KBM-7 (cell line): Measurements from ENCODE around the gene SUSD3.

Source experiments
- DNase-seq: peaks from one replicate; pipeline ENCODE4 v3.0.0-alpha.2; 2015
- in situ Hi-C: fragments of 300-500 bp; cut with MboI; formaldehyde crosslinking; loops from 2 replicates; pipeline ENCODE4 v1.14.3; 2020; ENCODE audit warnings: low sequenced_read_pairs, low pct_unique_long_range_greater_than_20kb, mixed read lengths

Gene SUSD3

DNA sequence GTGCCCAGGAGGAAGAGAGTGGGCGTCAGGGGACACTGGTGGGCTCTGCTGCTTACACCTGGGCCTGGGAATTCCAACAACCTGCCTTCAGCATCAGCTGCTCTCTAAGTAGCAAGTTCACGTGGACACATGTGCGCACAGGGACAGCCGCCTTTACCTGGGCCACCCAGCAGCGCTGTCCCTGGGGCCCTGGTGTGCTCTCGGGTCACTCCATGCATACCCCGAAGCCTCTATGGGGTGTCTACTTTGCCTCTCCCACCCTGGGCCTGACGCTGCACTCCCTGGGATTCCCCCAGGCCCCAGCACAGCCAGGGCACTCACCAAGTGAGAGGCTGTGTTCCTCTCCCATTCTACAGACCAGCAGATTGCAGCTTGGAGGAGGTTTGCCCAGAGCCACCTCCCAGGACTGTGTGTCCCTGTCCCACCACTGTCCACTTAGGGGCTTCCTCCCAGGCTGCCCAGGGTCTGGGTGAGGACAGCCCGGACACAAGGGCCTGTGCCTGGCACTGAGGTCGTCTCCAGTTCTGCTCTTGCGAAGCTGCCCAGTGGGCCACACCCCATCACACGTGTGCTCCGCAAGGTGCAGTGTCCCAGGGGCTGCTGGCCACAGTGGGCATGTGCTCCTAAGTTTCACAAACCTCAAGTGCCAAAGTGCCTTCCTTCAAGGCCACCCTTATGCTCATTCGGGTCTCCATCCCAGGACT, 69.7 kb downstream of the SUSD3 start:
- in situ Hi-C loops, result no loop called here
- DNase-seq, result no peak

- DNase-seq, result no peak
- in situ Hi-C loops, result no loop called here
These were observed 70.3 kb downstream of the SUSD3 start for GRCh38 chr9:93128715-93129224.

GRCh38 chr9:93129286-93129685, 70.8 kb downstream of the SUSD3 start:
- in situ Hi-C loops, result no loop called here
- DNase-seq, result no peak

GRCh38 chr9:93129691-93130500, 71.4 kb downstream of the SUSD3 start:
- no peak for DNase-seq
- in situ Hi-C loops, result no loop called here

DNA sequence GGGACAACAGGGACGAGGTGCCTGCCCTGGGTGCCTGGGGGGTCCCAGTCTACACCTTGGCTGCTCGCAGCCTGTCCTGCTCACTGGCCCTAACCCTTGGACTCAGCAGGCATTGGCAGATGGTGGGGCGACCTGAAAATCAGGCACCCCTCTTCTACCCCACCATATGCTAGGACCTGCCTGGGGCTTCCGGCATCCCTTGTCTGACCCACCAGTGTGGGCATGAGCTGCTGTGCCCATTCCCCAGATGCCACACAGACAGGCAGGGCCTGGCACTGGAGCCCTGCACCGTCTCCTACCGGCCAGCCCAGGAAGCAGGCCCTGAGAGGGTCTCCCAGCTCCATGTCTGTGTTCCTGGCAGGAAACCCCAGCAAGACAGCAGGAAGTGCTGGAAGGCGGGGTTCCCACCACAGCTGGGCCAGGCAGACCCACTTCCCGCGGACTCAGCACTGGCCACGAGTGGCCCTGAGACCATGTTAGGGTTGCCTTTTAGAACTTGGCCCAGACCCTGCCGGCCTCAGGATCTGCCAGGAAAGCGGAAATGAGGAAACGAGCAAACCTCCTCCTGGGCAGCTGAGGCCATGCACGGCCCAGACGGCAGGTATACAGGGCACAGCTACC, 72.5 kb downstream of the SUSD3 start:
- in situ Hi-C loops, result no loop called here
- DNase-seq, result no peak

- in situ Hi-C loops, result no loop called here
These were observed 73.2 kb downstream of the SUSD3 start for GRCh38 chr9:93131599-93132286.

DNA sequence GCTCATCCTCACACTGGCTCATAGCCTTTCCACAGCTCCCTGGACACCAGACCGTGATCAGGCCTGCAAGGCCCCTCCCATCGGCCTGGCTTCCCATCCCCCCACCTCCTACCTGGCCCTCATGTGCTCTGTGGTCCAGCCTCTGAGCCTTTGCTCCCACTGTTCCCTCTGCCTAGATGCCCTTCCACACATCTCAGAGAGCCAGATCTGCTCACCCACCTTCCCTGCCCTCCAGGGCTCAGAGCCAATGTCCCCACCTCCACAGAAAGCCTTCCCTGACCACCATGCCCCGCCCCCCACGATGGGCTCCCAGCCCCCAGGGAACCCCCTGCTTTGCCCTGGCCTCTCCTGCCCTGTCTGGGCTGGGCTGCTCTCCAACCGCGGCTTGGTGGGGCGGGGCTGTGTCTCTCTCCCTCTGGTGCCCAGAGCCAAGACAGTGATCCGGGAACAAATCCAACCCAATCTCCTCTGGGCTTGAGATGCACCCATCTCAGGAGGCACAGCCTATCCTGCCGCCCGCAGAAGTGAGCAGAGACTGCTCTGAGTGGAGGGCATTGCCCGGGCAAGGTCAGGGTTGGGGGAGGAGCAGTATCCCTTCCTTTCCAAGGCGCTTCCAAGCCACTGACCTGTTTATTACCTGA, 73.9 kb downstream of the SUSD3 start:
- no peak for DNase-seq
- in situ Hi-C loops, result no loop called here

More at GRCh38 chr9:93131599-93132286, 73.2 kb downstream of the SUSD3 start:
- DNase-seq, result no peak

DNA sequence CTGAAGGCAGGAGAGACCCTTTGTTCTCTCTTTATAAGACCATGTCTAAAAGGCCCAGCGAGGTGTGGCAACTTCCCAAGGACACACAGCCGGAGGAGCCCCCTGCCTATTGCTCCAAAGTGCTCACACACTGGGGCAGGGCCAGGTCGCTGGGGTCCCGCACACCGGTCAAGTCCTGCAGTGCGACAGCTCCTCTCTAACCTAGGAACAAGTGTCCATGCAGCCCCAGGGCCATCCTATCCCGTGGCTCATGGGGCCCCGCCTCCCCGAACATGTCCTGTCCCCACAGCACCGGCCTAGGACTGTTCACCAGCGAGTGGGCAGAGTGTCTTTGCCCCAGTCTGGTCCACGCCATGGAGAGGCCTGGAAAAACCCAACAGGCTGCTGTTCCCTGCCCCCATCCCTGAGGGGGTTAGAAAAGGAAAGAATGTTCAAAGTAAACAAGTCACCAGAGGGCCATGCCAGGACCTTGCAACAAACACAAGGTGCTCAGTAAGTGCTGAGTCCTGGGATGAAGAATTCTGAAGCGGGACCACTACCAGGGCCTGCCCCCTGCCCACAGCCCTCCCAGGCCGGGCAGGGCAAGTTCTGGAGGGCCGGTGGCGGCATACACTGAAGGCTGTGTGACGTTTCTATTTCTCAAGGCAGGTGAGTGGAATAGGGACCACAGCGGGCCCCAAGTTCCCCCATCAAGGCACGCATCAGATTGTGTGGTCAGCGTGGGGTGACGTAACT, 74.6 kb downstream of the SUSD3 start:
- in situ Hi-C loops, result no loop called here
- no peak for DNase-seq

DNA sequence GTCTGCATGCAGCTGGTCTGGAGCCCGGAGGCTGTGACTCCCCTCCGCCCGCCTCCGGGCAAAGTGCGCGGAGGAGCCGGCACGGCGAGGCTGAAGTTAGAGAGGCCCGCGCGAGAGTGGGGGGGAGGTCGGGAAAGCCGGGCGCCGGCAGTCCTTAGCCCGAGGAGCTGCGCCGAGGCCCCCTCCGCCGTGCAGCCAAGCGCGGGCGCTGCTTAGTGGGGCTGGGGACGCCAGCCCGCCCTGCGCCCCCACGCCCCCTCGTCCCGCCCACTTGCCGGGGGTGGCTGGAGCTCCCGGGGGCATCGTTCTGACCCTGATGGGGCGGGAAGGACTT, 75.1 kb downstream of the SUSD3 start:
- in situ Hi-C loops, result no loop called here
- peak; percentile 68 for DNase-seq

- DNase-seq, result peak; percentile 74
- in situ Hi-C loops, result no loop called here
These were observed 75.7 kb downstream of the SUSD3 start, which contains the start of gene NINJ1 for GRCh38 chr9:93134015-93134739. NINJ1 (minus strand) TSS chr9:93134251; CDS start chr9:93134217, 34 bp downstream.
